Tongue (tissue), 2 donors: Measurements from ENCODE around the gene ASGR1. TPM values are rescaled to one million over a fixed set of nuclear protein-coding genes. Genes with fewer than 3 reads are reported as not detected.

Source experiments
- DNase-seq: peaks from one replicate; pipeline ENCODE4 v3.0.0-alpha.2; 2015
- total RNA-seq: library from RNA; depleted of rRNA; stranded (reverse); fragments of >200 nt; gene quantifications from one replicate; pipeline ENCODE4 v1.2.3, GENCODE V29; 2014

The ASGR1 gene
- total RNA-seq, 1 donor from 2014 or later: 0.21 TPM

DNA sequence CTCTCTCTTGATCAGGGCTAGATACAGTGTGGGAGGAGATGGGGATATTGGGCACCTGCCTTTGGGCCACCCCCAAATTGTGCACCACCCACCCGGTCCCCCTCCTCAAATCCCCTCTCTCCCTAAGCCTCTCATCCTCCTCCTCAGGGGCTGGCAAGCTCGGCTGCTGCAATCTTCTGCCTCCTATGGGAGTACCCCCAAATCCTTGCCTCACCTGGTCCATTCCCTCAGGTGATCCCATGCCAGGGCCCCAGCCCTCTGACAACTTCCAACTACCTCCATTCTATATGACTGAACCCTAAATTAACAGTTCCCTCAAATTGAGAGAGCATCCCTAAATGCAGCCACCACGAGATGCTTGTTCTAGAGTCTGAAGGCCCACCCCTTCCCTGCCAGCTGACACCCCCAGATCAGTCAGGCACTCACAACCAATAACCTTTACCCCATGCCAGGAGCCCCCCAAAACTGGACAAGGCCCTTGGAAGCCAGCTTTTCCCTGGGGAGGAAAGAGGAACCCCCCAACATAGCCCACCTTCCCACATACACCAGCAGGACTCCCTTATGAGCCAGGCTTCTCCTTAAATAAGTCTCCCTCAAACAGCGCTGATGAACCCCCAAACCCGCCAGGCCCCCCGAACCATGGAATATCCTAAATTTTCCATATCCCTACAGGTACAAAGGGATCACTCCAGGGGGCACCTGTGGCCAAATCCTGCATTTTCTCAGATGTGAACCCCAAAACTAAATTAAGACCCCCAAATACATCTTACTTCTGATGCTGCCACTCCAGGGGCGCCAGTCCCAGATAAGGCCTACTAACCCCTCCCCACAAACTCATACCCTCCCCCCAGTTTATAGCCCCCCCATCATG is 37.3 kb upstream of the ASGR1 start:
- DNase-seq: no peak

DNA sequence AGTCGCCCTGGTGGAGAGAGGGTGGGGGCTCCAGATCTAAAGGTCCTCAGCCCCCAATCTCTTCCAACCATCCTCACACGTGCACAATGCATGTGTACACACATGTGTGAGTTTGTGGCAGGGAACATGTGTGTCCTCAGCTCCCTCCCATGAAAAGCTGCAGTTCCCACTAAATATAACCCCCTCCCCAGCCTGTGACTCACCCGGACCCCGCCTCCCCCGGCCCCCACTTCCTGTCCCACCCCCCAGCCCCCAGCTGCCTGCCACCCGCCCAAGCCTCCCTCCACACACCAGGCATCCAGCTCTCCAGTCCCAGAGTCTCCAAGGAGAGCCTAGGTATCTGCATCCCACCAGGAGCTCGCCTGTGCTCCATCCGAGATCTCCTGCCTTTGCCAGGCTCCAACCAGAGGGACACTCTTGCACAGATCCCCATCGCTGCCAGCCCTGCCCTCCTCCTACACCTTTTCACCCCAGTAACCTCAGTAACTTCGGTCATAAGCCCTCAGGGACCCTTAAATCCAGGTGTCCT is 36.5 kb upstream of the ASGR1 start:
- DNase-seq: no peak

DNA sequence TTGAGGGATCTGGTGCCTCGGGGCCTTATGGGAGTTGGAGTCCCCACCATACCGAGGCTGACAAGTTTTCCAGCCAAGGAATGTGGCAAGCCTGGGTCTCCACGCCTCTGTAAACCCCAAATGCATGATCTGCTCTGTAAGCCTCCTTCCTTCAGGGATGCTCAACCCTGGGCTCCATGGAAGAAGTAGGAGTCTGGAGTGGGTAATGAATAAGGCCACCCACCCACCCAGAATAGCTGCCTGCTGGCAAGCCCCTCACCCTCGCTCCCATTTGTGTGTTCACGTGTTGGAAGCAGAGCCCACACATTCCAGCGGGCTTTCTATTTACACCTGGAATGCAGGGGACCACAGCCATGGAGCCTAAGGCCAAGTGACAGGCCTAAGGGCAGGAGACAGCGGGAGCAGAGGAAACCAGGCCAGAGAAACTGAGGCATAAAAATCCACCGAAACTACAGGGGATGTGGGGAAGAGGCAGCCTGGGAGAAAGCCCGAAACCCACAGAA is 36.0 kb upstream of the ASGR1 start:
- no peak for DNase-seq

DNA sequence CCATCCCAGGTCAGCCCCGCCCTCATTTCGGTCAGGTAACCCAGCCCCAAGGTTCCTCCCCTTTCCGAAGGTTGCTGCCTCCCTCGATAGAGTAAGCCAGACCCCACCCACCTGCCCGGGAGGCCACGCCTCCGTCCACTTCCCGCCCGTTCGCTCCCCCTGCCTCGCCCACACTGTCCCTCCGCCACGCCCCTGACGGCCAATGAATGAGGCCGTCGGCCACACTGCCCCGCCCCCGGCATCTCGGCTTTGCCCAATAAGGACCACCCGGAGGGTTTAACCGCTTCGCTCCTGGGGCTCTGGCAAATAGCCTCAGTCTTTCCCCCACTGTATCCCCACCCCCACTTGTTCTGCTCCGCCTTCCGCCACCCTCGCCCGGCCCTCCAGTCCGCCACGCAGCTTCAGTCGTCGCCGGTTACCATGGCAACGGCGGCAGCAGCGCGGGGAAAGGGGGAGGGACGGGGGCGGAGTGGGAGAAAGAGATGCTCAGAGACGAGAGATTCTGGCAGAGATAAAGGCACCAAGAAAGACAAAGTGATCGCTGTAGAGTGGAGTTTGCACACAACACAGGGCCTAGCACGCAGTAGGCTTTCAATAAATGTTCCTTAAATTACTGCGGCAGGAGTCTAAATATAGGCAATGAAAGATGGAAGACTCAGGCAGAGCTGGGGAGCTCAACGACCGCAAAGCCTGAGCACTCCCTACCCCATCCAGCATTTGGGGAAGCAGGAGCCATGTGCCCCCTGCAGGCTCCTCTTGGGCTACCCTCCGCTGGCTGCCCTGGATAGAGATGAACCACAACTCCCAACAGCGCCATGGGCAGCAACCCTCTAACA is 35.3 kb upstream of the ASGR1 start:
- DNase-seq: peak; percentile 99

DNA sequence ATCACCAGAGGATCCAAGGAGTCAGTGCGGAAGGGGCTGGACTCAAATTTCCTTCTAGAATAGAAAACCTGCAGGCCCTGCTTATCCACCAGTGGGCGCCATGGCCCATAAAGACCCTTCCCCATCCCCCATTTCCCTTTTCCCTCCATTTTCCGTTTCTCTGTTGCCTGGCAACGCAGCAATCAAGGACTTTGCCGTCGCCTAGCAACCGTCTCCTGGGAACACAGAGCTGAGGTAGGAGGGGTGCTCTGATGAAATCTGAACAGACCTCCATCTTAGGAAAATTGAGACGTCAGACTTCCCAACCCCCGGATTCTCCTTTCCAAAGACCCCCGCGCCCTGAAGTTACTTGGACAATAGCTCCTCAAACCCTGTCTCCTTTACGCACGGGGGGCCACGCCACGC is 34.7 kb upstream of the ASGR1 start:
- DNase-seq: peak; percentile 96

DNA sequence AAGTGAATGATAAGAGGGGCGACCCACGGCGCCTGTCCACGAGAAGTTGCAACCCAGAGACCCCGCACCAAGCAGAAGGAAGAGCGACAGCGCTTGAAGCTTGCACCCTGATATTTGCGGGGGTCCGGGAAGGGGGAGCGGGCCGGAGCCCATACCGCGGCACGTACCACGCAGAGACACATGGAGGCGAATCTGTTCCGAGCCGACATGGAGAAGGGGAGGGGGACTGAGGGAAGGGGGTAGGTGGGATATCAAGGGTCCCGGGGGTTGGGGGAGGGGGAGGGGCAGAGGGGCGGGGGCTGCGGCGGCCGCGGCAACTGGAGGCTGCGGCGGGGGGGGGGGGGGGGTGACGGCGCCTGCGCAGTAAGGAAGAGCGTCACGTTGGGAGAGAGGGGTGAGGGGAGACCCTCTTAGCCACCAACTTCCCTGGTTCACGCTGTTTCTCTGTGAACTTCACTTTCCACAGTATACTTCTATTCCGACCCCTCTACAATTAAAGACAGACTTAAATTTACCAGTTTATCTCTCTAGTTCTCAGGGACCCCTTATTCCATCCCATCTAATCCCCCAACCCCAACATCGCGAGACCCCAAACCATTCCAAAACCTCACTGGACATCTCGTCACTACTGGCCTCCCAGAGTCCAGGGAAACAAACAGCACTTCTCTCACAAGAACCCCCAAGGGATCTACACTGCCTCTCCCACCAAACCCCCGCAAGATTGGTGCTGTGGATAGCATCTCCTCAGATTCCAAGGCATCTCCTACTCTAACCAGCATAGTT is 32.5 kb upstream of the ASGR1 start:
- no peak for DNase-seq

DNA sequence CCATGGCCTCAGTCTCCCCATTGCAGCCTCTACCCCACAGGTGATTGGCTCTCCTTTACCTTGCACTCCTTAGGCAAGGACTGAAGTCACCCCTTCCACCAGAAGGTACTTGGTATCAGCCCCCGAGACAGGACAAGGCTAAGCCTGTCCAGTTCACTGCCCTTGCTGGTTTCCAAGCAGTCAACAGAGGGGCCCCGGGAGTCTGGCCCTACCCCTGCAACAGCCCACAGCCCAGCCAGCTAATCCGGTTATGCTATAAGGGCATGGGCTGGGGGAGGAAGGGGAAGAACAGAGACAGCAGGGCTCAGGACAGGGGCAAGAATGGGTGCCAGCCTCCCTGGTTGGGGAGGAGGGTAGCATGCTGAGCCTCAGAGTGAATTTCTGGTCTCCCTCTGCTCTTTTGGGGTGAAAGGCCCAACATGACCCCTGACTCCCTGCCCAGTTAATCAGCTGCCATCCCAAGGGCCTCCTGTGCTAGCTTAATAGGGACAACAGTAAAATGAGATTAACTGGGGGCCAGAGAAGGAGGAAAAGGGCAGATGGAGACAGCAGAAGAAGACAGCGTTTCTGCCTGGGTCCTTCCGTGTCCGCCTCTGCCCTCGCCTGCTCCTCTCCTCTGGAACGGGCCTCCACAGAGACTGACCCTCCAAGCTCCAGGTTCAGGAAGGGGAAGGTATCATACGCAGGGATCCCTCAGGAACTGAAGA is 29.7 kb upstream of the ASGR1 start:
- no peak for DNase-seq

DNA sequence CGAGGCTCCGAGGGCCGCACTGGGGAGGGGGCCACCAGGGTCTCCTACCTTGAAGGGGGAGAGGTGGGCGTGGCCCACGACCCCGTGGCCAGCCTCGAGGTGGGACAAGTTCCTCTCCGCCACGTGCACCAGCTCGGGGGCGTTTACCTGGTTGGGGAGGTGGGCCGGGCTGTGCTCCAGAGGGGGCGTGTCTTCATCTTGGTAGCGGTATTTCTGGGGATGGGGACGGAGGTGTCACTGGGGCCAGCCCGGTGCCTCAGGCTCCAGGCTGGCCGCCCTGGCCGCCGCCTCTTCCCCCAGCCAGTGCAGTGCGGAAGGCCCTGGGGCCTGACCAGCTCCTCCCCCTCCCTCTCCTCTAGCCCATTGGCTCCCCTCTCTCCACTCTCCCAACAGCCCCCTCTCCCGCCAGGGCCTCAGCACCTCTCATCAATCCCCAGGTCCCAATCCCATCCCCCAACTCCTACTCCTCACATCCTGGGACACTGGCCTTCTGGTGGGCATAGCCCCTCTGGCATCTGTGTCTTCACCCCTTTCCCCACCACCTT is 28.9 kb upstream of the ASGR1 start:
- no peak for DNase-seq

DNA sequence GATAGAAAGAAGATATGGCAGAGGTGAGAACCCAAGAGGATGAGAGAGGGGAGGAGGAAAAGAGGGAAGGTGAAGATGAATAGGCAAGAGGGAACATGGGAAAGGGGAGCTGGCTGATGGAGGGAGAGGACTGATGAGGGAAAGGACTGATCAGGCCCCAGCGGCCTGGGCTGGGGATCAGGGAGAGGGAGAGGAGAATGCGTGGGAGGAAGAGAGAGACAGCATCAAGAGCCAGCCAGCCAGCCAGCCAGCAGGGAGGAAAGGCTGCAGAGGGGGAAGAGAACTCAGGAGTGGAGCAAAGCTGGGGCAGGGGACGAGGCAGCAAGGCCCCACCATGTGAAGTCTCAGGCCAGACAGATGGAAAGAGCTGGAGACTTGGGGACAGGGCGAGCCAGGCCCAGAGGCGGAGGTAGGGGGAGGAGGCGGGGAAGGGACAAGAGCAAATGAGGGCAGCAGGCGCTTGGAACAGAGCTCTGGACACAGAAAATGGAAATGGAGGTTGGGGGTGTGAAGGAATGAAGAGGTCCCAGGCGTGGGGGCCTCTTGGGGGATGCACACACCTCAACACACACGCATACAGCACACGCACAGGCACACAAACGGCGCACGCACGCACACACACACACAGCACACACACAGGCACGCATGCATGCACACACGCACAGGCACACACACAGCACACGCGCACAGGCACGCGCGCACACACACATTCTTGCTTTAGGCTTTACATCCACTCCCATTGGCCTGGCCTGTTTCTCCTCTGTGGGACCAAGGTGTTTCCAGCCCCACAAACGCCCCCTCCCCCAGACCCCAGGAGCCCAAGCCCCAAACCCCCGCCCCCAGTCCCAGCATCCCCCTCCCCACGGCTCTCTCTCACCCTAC is 28.2 kb upstream of the ASGR1 start:
- no peak for DNase-seq

DNA sequence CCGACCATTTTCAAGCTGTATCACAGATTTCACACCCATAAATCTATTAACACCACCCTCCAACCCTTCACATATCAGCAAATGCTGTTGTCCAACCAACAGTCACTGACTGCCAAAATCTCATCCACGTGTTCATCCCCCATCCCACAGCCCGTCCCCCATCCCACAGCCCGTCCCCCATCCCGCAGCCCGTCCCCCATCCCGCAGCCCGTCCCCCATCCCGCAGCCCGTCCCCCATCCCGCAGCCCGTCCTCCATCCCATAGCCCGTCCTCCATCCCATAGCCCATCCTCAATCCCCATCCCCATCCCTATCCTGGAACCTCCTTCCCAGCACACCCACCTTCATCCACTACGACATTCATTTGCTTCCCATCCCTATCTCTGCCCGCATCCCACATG is 26.4 kb upstream of the ASGR1 start:
- no peak for DNase-seq

DNA sequence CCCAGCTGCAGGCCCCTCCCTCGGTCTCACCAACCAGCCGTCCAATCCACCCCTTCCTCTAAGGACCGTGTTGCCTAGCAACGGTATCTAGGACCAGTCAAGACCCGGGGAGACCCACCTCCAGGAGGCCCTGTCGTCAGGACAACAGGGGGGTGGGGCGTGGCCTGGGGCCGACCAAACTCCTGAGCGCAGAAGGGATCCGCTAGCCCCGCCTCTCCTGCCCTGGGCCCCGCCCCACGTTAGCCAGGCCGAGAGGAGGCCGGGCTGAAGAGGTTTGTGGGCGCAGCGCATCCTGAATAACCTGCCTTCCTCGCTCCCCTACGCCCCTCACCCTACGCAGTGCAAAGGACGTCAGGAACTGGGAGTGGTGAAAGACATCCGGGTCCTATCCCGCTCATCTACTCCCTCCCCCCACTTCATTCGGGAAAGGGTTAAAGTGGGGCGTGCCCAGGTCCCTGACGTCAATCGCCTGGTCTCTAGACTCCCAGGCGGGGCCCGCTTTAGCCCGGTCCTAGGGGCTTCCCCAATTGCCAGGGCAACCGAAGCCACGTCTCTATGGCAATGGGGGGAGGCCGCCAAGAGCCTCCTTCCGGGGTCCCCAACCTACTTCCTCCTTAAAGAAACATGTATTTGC is 25.8 kb upstream of the ASGR1 start:
- DNase-seq: peak; percentile 94

DNA sequence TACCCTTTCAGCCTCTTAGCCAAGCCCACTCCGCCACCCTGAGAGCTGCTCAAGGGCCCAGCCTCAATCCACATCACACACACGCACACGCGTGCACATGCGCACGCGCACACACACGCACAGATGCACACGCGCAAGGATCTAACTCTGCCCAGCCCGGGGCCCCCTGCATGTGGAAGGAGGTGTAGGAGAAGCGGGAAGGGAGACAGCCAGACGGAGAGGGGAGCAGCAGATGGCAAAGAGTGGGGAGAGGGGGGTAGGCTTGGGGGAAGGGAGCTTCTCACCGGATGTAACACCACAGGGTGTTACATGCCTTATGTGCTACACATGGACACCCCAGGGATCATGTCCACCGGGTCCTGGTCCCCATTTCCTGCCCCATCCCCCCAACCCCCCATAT is 25.2 kb upstream of the ASGR1 start:
- DNase-seq: no peak

DNA sequence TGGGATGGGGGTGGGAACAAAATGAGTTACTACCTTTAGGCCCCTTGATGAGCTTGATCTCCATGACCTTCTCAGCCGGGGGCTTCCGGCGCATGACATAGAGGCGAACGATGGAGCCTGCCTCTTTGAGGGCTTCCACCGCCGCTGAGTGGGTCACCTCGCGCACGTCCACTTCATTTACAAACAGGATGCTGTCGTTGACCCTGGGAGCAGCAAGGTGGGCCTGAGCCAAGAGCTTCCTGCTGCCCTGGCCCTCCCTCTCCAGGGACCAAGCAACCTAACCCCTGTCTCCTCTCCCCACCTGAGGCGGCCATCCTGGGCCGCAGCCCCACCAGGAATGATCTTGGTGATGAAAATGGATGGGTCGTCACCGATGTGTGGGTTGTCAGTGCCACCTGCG is 24.2 kb upstream of the ASGR1 start:
- DNase-seq: no peak

DNA sequence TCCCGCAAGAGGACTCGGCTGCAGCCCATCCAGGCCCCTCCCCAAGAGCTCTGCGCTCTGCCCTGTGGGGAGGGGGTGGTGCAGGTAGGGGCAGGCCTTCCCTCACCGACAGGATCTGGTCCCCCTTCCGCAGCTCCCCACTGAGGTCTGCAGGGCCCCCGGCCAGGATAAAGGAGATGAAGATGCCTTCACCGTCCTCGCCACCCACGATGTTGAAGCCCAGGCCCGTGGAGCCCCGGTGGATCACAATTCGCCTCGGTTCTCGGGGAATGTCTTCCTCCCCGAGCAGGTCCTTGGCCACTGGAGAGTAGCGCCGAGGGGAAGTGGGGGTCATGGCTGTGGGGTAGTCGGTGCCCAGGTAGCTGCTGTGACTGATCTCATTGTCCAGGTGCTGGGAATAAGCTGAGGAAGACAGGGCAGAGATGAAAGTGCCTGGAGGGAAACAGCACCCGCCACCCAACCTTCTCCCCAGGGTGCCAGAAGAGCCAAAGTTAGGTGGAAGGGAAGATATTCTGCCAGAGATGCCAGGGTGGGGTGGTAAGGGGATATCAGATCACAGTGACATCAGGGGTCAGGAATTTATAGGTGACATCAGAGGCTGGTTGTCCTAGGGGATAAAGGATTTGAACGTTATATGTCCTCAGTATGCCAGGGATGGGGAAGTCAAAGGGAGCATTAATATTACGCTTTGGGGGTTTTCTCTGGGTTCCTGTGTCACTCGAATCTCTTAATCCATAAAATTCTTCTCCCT is 17.7 kb upstream of the ASGR1 start:
- no peak for DNase-seq

DNA sequence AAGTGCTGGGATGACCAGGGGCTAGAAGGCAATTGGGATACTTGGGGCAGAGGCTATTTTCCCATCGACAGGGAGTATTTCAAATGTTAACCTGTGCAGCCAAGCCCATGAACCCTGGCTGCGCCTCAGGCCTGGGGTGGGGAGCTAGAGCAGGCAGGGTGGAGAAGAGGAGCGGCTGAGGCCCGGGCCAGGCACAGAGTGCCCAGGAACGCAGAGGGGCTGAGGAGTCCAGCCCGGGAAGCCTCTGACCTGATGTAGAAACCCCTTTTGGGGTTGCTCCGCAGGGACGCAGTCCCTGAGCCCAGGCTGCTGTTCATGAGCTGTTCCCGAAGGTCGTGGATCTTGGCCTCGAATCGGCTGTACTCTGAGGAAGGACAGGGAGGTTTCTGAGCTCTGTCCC is 16.8 kb upstream of the ASGR1 start:
- DNase-seq: no peak

DNA sequence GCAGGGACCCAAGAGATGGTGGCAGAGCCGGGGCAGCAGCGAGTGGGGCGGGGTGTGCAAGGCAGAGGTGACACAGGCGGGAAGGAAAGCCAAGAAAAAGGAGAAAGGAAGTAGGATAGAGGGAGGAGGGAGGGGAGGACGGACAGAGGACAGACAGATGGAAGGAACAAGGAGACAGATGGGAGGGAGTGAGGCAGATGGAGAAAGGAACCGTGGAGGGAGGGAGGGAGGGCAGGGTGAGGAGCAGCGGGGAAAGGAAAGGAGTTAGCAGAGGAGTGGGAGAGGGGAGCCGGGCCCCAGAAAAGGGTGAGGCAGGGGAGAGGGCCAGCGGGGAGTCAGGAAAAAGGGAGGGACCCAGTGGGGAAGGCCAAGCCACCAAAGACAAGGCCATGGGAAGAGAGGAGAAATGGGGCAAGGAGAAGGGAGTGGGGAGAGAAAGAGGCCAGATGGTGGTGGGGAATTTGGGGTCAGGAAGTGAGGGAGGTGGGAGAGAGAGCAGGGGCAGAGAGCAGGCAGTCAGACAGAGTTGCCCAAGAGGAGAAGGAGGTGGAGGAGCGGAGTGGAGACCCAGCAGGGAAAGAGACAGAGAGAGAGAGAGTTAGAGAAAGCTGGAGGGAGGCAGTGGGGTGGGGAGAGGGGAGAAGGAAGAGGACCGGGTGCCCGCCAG is 13.2 kb upstream of the ASGR1 start:
- no peak for DNase-seq

DNA sequence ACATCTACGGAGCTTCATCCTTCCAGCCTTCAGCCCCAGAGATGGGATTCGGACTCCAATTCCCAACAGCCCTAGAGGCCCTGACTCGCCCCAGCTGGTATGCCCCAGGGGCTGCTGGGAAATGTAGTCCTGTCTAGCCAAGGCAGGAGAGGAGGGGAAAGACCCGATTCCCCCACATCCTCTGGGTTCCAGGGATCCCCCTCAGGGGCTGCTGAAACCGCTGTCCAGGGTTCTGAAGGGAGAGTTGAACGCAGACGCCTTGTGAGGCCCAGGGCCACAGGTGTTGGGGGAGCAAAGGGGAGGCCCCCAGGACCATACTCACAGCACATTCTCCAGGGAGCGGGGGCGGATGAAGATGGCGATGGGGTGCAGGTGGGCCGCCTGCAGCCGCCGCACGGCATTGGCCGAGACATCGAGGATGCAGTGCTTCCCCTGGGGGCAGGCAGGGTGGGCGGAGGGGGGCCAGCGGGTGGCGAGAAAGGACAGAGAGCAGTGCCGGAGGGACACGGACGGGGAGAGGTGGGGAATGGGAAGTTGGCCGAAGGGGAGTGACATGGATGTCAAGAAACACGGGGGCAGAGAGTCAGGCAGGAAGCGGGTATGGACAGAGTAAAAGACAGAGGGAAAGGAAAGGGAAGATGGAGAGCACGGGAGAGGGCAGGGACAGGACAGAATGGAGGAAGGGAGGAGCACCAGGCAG is 12.6 kb upstream of the ASGR1 start:
- peak; percentile 75 for DNase-seq

DNA sequence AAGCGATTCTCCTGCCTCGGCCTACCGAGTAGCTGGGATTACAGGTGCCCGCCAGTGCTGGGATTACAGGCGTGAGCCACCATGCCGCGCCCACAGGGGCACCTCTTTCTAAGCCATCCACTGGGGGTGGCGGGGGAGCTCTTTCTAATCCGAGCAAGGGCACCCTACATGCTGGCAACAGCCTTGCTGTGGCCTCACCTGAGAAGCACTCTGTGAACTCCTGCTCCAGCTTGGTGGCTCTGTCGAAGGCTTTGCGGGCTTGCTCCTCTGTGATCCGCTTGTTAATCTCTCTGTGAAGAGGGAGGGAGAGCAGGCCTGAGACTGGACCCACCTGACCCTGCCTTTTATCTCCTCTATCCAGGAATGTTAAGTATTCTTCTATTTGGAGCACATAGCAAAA is 11.9 kb upstream of the ASGR1 start:
- no peak for DNase-seq
